ENCODE measurements around the gene UBE2D1.
A peak's percentile ranks its signal among the peaks of the same experiment; 100 is the strongest.

UBE2D1 gene

GRCh38 chr10:58334817-58335305, at the start of gene UBE2D1:
Gene UBE2D1 (plus strand): TSS chr10:58335006. CDS start chr10:58335202, 196 bp downstream.
- Mint-ChIP-seq H3K27ac (peak within 1 kb of the TSS; percentile 84), H3K36me3 (peaks cover 3% of the 10 kb centered on the region), H3K27me3 (peaks cover 2% of the 10 kb centered on the region), H3K4me3 (peak within 1 kb of the TSS; percentile 94), H3K4me1 (ENCODE audit: low read depth) (peaks cover 37% of the 10 kb centered on the region), H3K9me3 (ENCODE audit: low read depth) (no peaks in the 10 kb centered on the region)

- H3K27me3 Mint-ChIP-seq, result no peaks in the 10 kb centered on the region
- no peak overlapping the region for H3K27ac Mint-ChIP-seq
- peaks cover 3% of the 10 kb centered on the region for H3K4me1 Mint-ChIP-seq (ENCODE audit: low read depth)
- peaks cover 5% of the 10 kb centered on the region for H3K36me3 Mint-ChIP-seq
- no peak overlapping the region for H3K4me3 Mint-ChIP-seq
- no peaks in the 10 kb centered on the region for H3K9me3 Mint-ChIP-seq (ENCODE audit: low read depth)
Observed at GRCh38 chr10:58291538-58292174, 43.1 kb upstream of the UBE2D1 start.

DNA sequence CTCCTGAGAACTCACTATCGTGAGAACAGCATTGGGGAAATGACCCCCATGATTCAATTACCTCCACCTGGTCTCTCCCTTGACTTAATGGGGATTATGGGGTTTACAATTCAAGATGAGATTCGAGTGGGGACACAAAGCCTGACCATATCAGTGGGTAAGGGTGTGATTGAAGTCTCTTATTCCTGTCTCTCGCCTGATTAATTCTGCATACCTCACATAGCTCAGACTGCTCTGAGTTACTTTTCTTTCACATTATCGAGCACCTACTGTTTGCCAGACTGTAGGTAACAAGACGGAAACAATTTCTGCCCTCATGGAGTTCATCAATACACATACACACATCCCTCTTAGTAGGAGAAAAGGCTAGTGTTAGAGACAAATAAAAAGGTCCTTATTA, 40.8 kb upstream of the UBE2D1 start:
- Mint-ChIP-seq H3K27me3 (no peaks in the 10 kb centered on the region), H3K4me3 (no peak overlapping the region), H3K4me1 (ENCODE audit: low read depth) (peaks cover 3% of the 10 kb centered on the region), H3K36me3 (peaks cover 2% of the 10 kb centered on the region), H3K9me3 (ENCODE audit: low read depth) (no peaks in the 10 kb centered on the region), H3K27ac (no peak overlapping the region)

GRCh38 chr10:58299580-58299979, 35.2 kb upstream of the UBE2D1 start:
- Mint-ChIP-seq H3K4me3 (no peak overlapping the region), H3K36me3 (no peaks in the 10 kb centered on the region), H3K27me3 (peaks cover 15% of the 10 kb centered on the region), H3K27ac (no peak overlapping the region), H3K4me1 (ENCODE audit: low read depth) (peaks cover 4% of the 10 kb centered on the region), H3K9me3 (ENCODE audit: low read depth) (no peaks in the 10 kb centered on the region)

DNA sequence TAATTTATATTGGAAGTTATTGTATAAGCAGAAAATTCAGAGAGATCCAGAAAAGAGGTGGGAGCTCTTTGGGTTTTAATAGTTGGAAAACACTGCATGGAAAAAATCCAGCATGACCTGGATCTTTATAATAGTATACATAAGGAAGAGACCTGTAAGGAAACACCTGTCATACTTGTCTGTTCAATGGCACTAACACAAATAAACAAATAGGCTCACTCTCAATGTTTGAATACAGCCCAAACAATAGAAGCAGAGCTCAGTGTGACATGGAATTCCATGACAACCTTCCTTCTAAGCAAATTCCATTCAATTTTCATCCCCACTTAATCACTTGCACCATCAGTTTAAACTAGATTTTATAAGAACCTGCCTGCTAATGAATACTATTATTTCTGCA, 34.1 kb upstream of the UBE2D1 start:
- Mint-ChIP-seq H3K36me3 (no peaks in the 10 kb centered on the region), H3K4me1 (ENCODE audit: low read depth) (peaks cover 4% of the 10 kb centered on the region), H3K27ac (no peak overlapping the region), H3K27me3 (peaks cover 15% of the 10 kb centered on the region), H3K9me3 (ENCODE audit: low read depth) (no peaks in the 10 kb centered on the region), H3K4me3 (no peak overlapping the region)

DNA sequence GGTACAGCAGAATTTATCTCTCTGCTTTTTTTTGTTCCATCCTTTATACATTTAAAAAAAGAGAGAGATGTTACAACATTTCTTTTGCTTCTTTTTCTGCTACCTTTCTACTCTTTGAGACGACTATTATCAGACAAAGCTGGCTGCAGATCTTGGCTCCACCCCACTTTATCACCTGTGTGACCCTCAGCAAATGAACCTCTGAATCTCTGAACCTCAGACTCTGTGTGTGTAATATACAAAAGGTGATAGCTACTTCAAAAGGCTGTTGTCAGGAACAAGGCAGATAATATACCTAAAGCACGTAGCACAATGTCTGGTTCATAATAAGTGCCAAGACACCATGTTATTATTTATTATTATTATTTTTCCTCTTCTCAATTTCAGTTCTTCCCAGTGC, 32.6 kb upstream of the UBE2D1 start:
- peaks cover 4% of the 10 kb centered on the region for H3K4me1 Mint-ChIP-seq (ENCODE audit: low read depth)
- no peaks in the 10 kb centered on the region for H3K36me3 Mint-ChIP-seq
- H3K4me3 Mint-ChIP-seq, result no peak overlapping the region
- H3K27me3 Mint-ChIP-seq, result peaks cover 19% of the 10 kb centered on the region
- H3K9me3 Mint-ChIP-seq (ENCODE audit: low read depth), result no peaks in the 10 kb centered on the region
- H3K27ac Mint-ChIP-seq, result no peak overlapping the region

DNA sequence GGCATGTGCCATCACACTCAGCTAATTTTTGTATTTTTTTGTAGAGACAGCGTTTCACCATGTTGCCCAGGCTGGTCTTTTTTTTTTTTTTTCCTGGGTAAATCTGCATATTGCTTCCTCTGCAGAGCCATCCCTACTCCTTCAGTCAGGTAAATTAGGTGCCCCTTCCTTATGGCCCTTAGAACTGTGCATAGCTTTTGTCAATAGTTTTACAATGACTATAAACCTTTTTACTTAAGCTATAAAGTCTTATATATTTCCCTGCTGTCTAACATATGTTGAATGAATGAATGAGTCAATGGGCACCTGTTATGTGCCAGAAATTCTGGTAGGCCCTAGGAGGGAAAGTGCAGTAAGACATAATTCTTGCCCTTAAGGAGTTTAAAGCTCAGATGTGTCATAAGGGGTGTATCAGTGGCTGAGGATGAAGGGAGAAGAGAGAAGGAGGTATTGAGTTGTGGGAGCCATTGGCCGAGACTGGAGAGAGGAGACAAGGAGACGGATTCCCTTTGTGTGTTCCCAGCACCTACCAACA, 30.6 kb upstream of the UBE2D1 start:
- peaks cover 22% of the 10 kb centered on the region for H3K27me3 Mint-ChIP-seq
- H3K9me3 Mint-ChIP-seq (ENCODE audit: low read depth), result no peaks in the 10 kb centered on the region
- H3K27ac Mint-ChIP-seq, result no peak overlapping the region

GRCh38 chr10:58305821-58306220, 29.0 kb upstream of the UBE2D1 start:
- H3K4me3 Mint-ChIP-seq, result no peak overlapping the region
- no peaks in the 10 kb centered on the region for H3K36me3 Mint-ChIP-seq
- H3K4me1 Mint-ChIP-seq (ENCODE audit: low read depth), result no peaks in the 10 kb centered on the region
- H3K9me3 Mint-ChIP-seq (ENCODE audit: low read depth), result no peaks in the 10 kb centered on the region
- no peak overlapping the region for H3K27ac Mint-ChIP-seq
- H3K27me3 Mint-ChIP-seq, result peaks cover 24% of the 10 kb centered on the region

More for the DNA sequence above, 30.6 kb upstream of the UBE2D1 start:
- Mint-ChIP-seq H3K36me3 (no peaks in the 10 kb centered on the region), H3K4me3 (no peak overlapping the region), H3K4me1 (ENCODE audit: low read depth) (peaks cover 4% of the 10 kb centered on the region)

GRCh38 chr10:58307676-58308075, 27.1 kb upstream of the UBE2D1 start:
- peaks cover 22% of the 10 kb centered on the region for H3K27me3 Mint-ChIP-seq
- H3K9me3 Mint-ChIP-seq (ENCODE audit: low read depth), result no peaks in the 10 kb centered on the region
- H3K4me3 Mint-ChIP-seq, result no peak overlapping the region
- H3K27ac Mint-ChIP-seq, result no peak overlapping the region
- H3K4me1 Mint-ChIP-seq (ENCODE audit: low read depth), result no peaks in the 10 kb centered on the region
- no peaks in the 10 kb centered on the region for H3K36me3 Mint-ChIP-seq

GRCh38 chr10:58311026-58311425, 23.8 kb upstream of the UBE2D1 start:
- H3K9me3 Mint-ChIP-seq (ENCODE audit: low read depth), result no peaks in the 10 kb centered on the region
- H3K4me1 Mint-ChIP-seq (ENCODE audit: low read depth), result no peaks in the 10 kb centered on the region
- peaks cover 9% of the 10 kb centered on the region for H3K27me3 Mint-ChIP-seq
- H3K27ac Mint-ChIP-seq, result no peak overlapping the region
- H3K4me3 Mint-ChIP-seq, result no peak overlapping the region
- H3K36me3 Mint-ChIP-seq, result no peaks in the 10 kb centered on the region

DNA sequence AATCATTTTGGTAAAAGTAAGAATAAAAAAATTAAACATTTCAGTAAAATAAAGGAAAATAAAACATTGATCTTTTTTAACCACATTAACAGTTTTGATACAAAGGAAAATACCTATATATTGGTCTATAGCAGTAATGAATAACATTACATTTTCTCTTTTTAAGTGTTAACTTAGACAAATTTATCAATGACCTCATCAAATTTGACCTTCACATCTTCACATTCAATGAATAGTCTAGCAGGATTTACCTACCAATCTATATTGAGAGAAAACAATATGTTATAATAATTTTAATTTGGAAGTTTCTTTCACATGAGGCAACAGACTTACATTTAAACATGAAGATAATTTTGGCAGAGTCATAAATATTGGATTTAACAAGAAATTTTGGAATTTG, 17.9 kb upstream of the UBE2D1 start:
- no peak overlapping the region for H3K4me3 Mint-ChIP-seq
- no peaks in the 10 kb centered on the region for H3K9me3 Mint-ChIP-seq (ENCODE audit: low read depth)

DNA sequence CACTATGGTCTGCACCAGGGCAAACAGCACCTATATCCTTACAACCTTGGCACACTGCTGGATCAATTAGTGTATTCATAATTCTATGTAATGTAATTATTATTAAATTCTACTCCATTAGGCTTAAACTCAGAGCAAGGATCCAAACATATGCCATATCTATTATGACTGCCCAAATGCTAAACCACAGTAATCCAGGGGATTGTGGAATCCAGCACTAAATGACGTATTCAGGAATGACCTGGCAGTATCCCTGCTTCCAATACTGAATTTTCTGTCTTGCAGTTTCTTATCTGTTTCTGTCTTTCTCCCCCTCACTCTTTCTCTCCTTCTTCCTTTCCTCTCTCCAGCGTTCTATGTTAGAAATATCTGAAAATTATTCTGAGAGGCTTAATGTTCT, 16.5 kb upstream of the UBE2D1 start:
- no peak overlapping the region for H3K4me3 Mint-ChIP-seq
- no peaks in the 10 kb centered on the region for H3K27me3 Mint-ChIP-seq
- H3K27ac Mint-ChIP-seq, result no peak overlapping the region
- H3K9me3 Mint-ChIP-seq (ENCODE audit: low read depth), result no peaks in the 10 kb centered on the region
- H3K36me3 Mint-ChIP-seq, result no peaks in the 10 kb centered on the region
- H3K4me1 Mint-ChIP-seq (ENCODE audit: low read depth), result peaks cover 12% of the 10 kb centered on the region

More for the DNA sequence above, 17.9 kb upstream of the UBE2D1 start:
- H3K27ac Mint-ChIP-seq, result no peak overlapping the region
- no peaks in the 10 kb centered on the region for H3K36me3 Mint-ChIP-seq
- H3K4me1 Mint-ChIP-seq (ENCODE audit: low read depth), result no peaks in the 10 kb centered on the region
- no peaks in the 10 kb centered on the region for H3K27me3 Mint-ChIP-seq

DNA sequence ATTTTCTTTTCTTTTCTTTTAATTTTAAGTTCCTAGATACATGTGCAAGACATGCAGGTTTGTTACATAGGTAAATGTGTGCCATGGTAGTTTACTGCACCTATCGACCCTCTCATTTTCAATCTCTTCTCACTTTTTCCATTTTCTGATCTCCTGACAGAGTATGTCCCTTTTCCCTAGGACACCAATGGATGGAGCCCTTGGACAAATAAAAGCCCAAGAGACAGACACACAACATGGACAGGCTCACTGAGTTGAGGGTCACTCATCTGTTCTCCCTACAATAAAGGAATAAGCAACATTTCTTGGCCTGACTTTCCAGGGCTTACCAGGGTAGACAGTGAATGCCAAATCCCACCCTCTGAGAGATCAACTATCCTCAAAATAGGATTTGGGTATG, 15.2 kb upstream of the UBE2D1 start:
- Mint-ChIP-seq H3K4me1 (ENCODE audit: low read depth) (peaks cover 12% of the 10 kb centered on the region), H3K4me3 (no peak overlapping the region), H3K27me3 (no peaks in the 10 kb centered on the region), H3K27ac (no peak overlapping the region), H3K9me3 (ENCODE audit: low read depth) (no peaks in the 10 kb centered on the region), H3K36me3 (no peaks in the 10 kb centered on the region)

- H3K4me1 Mint-ChIP-seq (ENCODE audit: low read depth), result peaks cover 12% of the 10 kb centered on the region
- no peak overlapping the region for H3K27ac Mint-ChIP-seq
- H3K9me3 Mint-ChIP-seq (ENCODE audit: low read depth), result no peaks in the 10 kb centered on the region
- H3K4me3 Mint-ChIP-seq, result no peak overlapping the region
- H3K27me3 Mint-ChIP-seq, result no peaks in the 10 kb centered on the region
- H3K36me3 Mint-ChIP-seq, result no peaks in the 10 kb centered on the region
Observed at GRCh38 chr10:58320351-58321049, 14.3 kb upstream of the UBE2D1 start.

GRCh38 chr10:58322072-58322834, 12.6 kb upstream of the UBE2D1 start:
- H3K9me3 Mint-ChIP-seq (ENCODE audit: low read depth), result no peaks in the 10 kb centered on the region
- no peaks in the 10 kb centered on the region for H3K36me3 Mint-ChIP-seq
- H3K27me3 Mint-ChIP-seq, result peaks cover 2% of the 10 kb centered on the region
- peaks cover 12% of the 10 kb centered on the region for H3K4me1 Mint-ChIP-seq (ENCODE audit: low read depth)
- no peak overlapping the region for H3K4me3 Mint-ChIP-seq
- H3K27ac Mint-ChIP-seq, result no peak overlapping the region

Measured in activated naive CD8-positive, alpha-beta T cell (primary cell).